NCI-H510A treated with DMSO at 0.1 percent for 48 hours (cell line): Measurements from ENCODE around the gene CYB5R2.
A peak's percentile ranks its signal among the peaks of the same experiment; 100 is the strongest.
"Not testable (repeated sequence)": the region's sequence is repeated elsewhere in the genome, so short reads cannot be mapped to it uniquely, and the experiment has no call there.

Source experiments
- DNase-seq: peaks from one replicate; lab custom pipeline; 2025; lab: John Stamatoyannopoulos, UW

CYB5R2 gene

DNA sequence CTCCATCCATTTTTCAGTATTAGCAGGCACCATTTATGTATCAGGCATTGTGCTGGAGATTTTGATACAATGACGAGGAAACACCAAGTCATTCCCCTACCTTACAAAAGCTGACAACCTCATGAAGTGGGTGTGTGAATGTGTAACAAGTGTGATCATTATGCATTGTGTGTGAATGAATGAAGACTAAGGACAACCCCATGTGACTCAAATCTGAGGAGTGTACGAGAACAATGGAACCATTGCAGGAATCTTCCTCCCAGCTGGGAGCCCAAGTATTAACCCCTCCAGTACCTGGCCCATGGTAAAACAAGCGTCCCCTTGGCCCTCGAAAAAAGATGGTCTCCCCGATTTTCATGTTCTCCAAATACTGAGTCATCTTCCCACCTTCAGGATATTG lies 4.4 kb downstream of the CYB5R2 start:
- no peak for DNase-seq

GRCh38 chr11:7668464-7668863 lies 4.8 kb downstream of the CYB5R2 start:
- no peak for DNase-seq

DNA sequence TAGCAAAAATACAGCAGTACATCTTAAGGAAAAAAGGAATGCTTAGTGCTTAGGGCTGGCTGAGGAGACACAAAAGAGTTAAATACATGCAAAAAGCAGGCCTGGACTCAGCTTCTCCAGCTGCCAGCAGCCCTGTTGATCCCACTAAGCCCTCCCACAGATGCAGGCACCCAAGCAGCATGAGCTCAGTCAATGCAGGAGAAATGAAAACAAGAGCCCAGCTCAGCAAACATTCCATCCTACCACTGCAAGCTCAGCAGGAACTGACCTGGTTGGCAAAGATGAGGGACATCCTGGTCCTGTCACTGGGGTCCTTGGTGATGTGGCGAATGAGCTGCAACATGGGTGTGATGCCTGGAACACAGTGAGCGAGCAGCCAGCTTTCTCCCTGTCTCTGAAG lies 5.8 kb downstream of the CYB5R2 start:
- no peak for DNase-seq

GRCh38 chr11:7666292-7666866 lies 6.9 kb downstream of the CYB5R2 start:
- DNase-seq = no peak

GRCh38 chr11:7665473-7666291 lies 7.6 kb downstream of the CYB5R2 start:
- peak; percentile 45 for DNase-seq

- DNase-seq = no peak
These were observed 8.4 kb downstream of the CYB5R2 start for GRCh38 chr11:7664867-7665266.

DNA sequence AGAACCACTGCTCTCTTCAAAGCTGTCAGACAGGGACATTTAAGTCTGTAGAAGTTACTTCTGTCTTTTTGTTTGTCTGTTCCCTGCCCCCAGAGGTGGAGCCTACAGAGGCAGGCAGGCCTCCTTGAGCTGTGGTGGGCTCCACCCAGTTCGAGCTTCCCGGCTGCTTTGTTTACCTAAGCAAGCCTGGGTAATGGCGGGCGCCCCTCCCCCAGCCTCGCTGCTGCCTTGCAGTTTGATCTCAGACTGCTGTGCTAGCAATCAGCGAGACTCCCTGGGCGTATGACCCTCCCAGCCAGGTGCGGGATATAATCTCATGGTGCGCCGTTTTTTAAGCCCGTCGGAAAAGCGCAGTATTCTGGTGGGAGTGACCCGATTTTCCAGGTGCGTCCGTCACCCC lies 9.8 kb downstream of the CYB5R2 start:
- not testable (repeated sequence) for DNase-seq

GRCh38 chr11:7657306-7658025 lies 15.8 kb downstream of the CYB5R2 start:
- peak; percentile 4 for DNase-seq

DNA sequence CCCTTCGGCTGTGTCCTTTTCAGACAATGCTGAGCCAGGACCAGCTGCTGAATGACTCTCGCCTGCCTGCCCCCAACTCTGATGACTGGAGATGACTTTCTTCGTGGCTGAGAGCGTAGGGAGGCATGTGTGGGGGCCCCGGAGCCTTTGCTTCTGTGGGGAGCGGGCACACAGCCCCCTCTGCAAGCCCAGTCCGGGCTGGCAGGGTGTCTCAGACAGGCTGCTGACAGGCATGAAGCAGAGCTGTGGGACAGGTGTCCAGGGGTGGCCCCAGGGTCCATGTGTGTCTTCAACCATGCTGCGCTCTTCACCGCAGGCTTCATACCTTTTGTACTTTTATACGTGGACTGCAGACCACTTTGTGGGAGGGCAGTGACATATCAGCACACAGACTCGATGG lies 16.6 kb downstream of the CYB5R2 start:
- no peak for DNase-seq

GRCh38 chr11:7655253-7656217 lies 17.8 kb downstream of the CYB5R2 start:
- no peak for DNase-seq

- no peak for DNase-seq
These were observed 19.1 kb downstream of the CYB5R2 start for GRCh38 chr11:7654195-7654705.

- DNase-seq = no peak
These were observed 21.6 kb downstream of the CYB5R2 start for GRCh38 chr11:7651700-7652099.

- DNase-seq = no peak
These were observed 22.2 kb downstream of the CYB5R2 start for GRCh38 chr11:7651140-7651551.

- DNase-seq = no peak
These were observed 25.0 kb downstream of the CYB5R2 start for GRCh38 chr11:7648264-7648663.

- DNase-seq = no peak
These were observed 26.4 kb downstream of the CYB5R2 start for GRCh38 chr11:7646866-7647265.

DNA sequence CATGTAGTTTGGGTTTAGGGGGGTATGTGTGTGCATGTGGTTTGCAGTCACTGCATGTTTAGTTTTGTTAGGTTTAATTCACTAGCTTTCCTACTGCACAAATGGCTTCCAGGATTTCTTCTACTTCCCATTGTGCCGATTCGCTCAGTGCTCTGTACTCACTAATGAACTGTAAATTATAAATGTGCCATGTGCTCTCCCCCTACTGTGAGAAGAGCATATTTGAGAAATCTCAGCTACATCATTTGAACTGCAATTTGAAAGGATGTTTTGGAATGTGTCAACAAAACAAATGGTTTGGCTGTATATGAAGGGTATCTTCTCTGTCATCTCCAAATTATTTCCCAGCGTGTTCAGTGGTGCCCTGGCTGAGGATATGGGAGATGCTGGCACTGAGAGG lies 28.1 kb downstream of the CYB5R2 start:
- no peak for DNase-seq

DNA sequence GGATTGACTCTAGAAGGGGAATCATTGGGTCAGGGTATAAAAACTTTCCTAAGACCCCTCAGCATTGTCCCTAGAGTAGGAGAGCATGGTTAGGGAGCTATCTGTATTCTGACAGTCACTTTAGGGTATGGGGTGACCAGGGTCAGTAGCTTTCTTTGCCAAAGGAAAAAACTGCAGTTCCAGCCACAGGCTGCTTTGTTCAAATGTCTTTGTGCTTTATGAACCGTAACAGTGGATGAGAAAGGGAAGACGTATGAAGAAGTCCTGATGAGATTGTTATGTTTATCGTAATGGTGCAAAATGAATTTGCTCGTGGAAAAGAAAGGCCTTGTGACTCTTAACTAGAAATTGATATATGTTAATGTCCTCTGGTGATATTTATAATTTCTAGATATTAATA lies 30.0 kb downstream of the CYB5R2 start:
- DNase-seq = no peak

DNA sequence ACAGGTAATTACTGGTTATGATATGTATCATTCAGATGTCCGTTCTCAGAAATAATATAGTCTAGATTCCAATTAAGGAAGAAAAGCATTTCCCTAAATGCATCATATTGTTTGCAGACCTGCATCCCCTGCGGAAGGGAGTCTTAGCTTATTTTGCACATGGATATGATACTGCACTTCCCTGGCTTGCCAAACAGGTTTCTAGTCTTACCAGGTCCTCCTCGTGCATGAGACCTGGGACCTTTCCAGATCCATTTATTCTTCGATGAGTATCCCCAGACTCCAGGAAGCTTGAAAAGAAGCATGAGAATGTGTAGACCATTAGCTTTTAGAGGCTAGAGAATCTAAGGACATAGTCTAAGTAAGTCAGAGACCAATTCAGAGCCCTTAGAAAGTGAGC lies 30.6 kb downstream of the CYB5R2 start:
- peak; percentile 26 for DNase-seq

GRCh38 chr11:7640816-7641215 lies 32.5 kb downstream of the CYB5R2 start:
- DNase-seq = no peak

- DNase-seq = peak; percentile 49
These were observed 33.7 kb downstream of the CYB5R2 start for GRCh38 chr11:7639643-7640025.

DNA sequence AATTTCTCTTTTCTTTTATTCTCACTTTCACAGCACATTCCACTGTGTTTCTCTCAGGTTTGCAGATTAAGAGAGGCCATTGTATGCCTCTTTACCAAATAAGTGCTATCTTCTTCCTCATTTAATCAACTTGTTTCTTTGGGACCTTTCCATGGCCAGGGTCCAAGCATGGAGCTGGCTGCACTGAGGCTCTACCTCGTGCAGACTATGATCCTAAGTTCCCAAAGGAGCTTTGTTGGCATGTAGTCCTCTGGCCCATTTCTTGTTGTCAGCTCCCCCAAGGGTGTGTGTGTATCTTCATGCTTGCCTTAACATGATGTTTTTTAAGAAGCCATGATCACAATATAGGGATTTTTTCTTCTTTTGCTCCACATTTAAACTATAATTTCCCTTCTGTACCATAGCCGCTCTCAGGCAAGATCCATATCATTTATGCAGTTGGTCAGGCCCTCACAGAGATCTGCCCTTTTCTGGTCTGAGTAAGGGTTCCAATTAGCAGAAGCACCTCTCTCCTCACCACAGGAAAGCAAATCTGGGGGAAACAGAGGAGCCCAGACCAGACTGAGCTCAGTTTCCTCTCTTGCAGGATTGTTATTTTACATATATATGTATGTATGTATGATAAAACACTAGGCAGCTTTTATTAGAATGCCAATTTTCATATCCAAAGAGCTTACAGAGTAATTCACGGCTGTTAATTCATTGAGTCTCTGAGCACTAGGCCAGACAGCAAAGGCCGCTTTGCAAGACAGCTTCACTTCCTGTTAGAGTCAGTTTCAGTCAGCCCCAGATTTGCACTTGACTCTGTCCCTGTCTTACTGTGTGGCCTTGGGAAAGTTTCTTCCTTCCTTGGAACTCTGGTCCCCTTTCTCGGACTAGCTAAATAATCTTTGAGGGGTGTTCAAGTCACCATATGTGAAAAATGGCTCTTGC lies 34.3 kb downstream of the CYB5R2 start:
- DNase-seq = no peak
